ENCODE measurements around the gene BPIFB3.

DNA sequence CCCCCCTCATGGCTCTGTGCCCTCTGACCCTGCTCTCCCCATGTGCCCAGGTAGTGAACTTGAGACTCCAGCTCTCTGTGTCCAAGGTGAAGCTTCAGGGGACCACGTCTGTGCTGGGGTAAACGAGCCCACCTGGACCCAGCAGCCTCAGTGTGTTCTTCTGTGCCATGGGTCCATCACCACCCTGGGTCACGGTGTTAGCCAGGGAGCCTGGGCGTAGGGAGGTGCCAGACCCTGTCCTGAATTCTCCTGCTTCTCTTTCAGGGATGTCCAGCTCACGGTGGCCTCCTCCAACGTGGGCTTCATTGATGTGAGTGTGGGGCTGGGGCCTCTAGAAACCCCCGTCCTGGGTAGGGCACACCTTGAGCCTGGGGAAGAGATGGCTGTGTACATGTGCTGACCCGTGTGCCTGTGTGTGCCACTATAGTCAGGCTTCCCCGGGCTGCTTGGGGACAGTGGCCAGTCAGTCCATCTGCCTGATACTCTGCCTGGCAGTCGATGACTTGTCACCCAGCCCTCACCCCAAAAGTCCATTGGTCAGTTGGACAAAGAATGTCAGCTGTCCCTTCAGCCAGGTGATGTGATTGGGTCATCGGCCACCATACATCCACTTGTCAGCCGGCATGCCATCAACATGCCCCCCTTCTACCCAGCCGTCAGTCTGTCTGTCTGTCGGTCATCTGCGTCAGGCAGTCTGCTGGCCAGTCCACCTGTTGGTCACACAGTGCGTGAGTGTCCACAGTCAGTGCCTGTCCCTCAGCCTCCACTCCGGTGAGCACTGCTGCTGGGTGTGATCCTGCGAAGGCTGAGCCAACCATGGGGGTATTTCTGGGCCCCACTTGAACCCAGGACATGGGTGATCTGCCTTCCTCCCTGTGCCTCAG lies 33.2 kb upstream of the BPIFB3 start:
- TF ChIP-seq POLR2A (IDR thresholded peaks at IDR 0.05; ENCODE audit: low read length) = no peak
- no peak for TF ChIP-seq GATA1 (IDR thresholded peaks at IDR 0.05; ENCODE audit: low read depth, low read length)
